Fibroblast of lung (primary cell): Measurements from ENCODE around the gene YAF2.

ENCODE experiments used
- EZH2 ChIP-seq: IDR thresholded peaks from 2 replicates; pipeline ENCODE4 v1.5.1; 2012; ENCODE audit warnings: low read length, control low read depth, mild to moderate bottlenecking; ENCODE audit errors: missing control alignments
- TF ChIP-seq, protein P1 (sequence below), 2 donors: IDR thresholded peaks in 1 of 2; conservative IDR thresholded peaks in 1 of 2; 1 replicate in 1 of 2; 2 replicates in 1 of 2; pipeline ENCODE4 v1.5.1; 2011 to 2012; ENCODE audit warnings: low read length in 2 of 2, control low read depth in 1 of 2, inconsistent platforms in 1 of 2, low read depth in 1 of 2, mild to moderate bottlenecking in 1 of 2

DNA sequence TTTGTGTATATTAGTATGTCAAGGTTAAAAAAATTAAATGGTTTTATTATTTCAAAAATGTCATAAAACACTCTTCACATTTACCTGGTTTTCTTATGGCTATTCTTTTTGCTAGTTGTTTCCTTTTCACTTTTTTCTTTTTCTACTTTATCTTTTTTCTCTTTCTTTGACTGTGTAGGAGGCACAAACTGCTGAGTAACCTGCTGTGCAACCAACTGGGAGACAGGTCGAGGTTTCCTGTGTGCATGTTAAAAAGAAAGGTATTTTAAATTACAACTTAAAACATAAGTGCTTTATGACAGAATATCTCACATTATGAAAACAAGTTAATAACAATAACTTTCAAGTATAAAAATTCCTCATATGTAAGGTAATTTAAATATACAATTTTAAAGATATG is 76.5 kb downstream of the YAF2 start:
- TF ChIP-seq, protein P1, sequence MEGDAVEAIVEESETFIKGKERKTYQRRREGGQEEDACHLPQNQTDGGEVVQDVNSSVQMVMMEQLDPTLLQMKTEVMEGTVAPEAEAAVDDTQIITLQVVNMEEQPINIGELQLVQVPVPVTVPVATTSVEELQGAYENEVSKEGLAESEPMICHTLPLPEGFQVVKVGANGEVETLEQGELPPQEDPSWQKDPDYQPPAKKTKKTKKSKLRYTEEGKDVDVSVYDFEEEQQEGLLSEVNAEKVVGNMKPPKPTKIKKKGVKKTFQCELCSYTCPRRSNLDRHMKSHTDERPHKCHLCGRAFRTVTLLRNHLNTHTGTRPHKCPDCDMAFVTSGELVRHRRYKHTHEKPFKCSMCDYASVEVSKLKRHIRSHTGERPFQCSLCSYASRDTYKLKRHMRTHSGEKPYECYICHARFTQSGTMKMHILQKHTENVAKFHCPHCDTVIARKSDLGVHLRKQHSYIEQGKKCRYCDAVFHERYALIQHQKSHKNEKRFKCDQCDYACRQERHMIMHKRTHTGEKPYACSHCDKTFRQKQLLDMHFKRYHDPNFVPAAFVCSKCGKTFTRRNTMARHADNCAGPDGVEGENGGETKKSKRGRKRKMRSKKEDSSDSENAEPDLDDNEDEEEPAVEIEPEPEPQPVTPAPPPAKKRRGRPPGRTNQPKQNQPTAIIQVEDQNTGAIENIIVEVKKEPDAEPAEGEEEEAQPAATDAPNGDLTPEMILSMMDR (conservative IDR thresholded peaks at IDR 0.05 in 1 of 2, IDR thresholded peaks at IDR 0.05 in 1 of 2; ENCODE audit: low read depth in 1 of 2, low read length in 2 of 2): no peak
- TF ChIP-seq EZH2: no peak
